ENCODE results near the gene TMEM178A. TPM values are rescaled to one million over a fixed set of nuclear protein-coding genes. Genes with fewer than 3 reads are reported as not detected.

Gene TMEM178A
- total and polyA plus RNA-seq, 2 of the 8 experiments (the other 6 are each of a cell fraction or from before 2014, with no cell fraction given) = 11.2 to 14.9 TPM

DNA sequence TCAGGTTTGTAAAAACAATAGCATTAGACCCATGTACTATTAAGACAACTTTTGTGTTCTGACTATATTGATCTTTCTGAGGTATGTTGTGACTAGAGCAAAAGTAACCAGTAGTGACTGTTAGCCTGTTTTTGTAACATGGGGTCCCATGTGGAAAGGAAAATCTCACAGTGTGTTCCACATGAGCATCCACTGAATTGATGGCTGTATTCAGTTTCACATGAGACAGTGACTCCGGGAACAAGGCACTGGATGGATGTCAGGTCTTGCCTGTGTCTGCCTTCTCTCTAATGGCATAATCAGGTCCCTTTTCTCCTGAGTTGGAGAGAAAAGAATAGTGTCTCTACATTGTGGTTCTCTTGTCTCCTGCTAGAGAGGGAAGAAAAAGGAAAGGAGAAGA lies 27.5 kb downstream of the TMEM178A start (continued):
- TF ChIP-seq ATF2 (IDR thresholded peaks at IDR 0.05; ENCODE audit: low read length) = no peak

Measured in H1 (cell line).